LoVo (cell line): ENCODE results near the gene NLRP6.
"Not testable (repeated sequence)": the region's sequence is repeated elsewhere in the genome, so short reads cannot be mapped to it uniquely, and the experiment has no call there.

ENCODE experiments used
- DNase-seq: peaks from one replicate; pipeline ENCODE4 v3.0.0-alpha.2; 2016; ENCODE audit warnings: low spot score

Gene NLRP6

GRCh38 chr11:325796-326591, 47.8 kb downstream of the NLRP6 start:
- DNase-seq, result no peak

- no peak for DNase-seq
These were observed 48.3 kb downstream of the NLRP6 start for GRCh38 chr11:326592-326841.

GRCh38 chr11:326842-327580, 48.8 kb downstream of the NLRP6 start:
- no peak for DNase-seq

GRCh38 chr11:327581-327923, 49.3 kb downstream of the NLRP6 start:
- DNase-seq, result no peak

GRCh38 chr11:328012-328411, 49.8 kb downstream of the NLRP6 start:
- no peak for DNase-seq

GRCh38 chr11:328516-329100, 50.4 kb downstream of the NLRP6 start:
- not testable (repeated sequence) for DNase-seq

- no peak for DNase-seq
These were observed 51.7 kb downstream of the NLRP6 start for GRCh38 chr11:329886-330253.

GRCh38 chr11:330307-330693, 52.1 kb downstream of the NLRP6 start:
- DNase-seq, result no peak

- no peak for DNase-seq
These were observed 52.6 kb downstream of the NLRP6 start for GRCh38 chr11:330694-331357.

- DNase-seq, result no peak
These were observed 53.3 kb downstream of the NLRP6 start for GRCh38 chr11:331358-332060.

- DNase-seq, result no peak
These were observed 54.7 kb downstream of the NLRP6 start for GRCh38 chr11:332651-333480.

- DNase-seq, result not testable (repeated sequence)
These were observed 55.5 kb downstream of the NLRP6 start for GRCh38 chr11:333616-334263.

- DNase-seq, result no peak
These were observed 56.2 kb downstream of the NLRP6 start for GRCh38 chr11:334264-334994.
